ENCODE measurements around the gene RAB40C.

RAB40C gene

GRCh38 chr16:609316-609715 lies 19.4 kb downstream of the RAB40C start:
- H3K9ac ChIP-seq (ENCODE audit: low read depth, low read length, poor library complexity, severe bottlenecking), result no peak overlapping the region
- H3K27me3 ChIP-seq (ENCODE audit: insufficient read depth, low read length, poor library complexity, severe bottlenecking), result no peaks in the 10 kb centered on the region
- no peaks in the 10 kb centered on the region for H4K20me1 ChIP-seq (ENCODE audit: insufficient read depth, low read length, poor library complexity, severe bottlenecking)
- H3K36me3 ChIP-seq (ENCODE audit: insufficient read depth, low read length), result no peaks in the 10 kb centered on the region
- H3K79me2 ChIP-seq (ENCODE audit: insufficient read depth, low read length), result 0 out of 2 replicates have a peak, but pooled peaks cover 2% of the 10 kb centered on the region
- no peak overlapping the region for H2AFZ ChIP-seq (ENCODE audit: low read length)
- no peak overlapping the region for H3K4me3 ChIP-seq (ENCODE audit: low read length, poor library complexity, severe bottlenecking)
- no peak overlapping the region for H3K4me2 ChIP-seq (ENCODE audit: low read depth, low read length, poor library complexity, severe bottlenecking)
- no peaks in the 10 kb centered on the region for H3K9me3 ChIP-seq (ENCODE audit: insufficient read depth, low read depth, low read length)
- TF ChIP-seq, protein P1, sequence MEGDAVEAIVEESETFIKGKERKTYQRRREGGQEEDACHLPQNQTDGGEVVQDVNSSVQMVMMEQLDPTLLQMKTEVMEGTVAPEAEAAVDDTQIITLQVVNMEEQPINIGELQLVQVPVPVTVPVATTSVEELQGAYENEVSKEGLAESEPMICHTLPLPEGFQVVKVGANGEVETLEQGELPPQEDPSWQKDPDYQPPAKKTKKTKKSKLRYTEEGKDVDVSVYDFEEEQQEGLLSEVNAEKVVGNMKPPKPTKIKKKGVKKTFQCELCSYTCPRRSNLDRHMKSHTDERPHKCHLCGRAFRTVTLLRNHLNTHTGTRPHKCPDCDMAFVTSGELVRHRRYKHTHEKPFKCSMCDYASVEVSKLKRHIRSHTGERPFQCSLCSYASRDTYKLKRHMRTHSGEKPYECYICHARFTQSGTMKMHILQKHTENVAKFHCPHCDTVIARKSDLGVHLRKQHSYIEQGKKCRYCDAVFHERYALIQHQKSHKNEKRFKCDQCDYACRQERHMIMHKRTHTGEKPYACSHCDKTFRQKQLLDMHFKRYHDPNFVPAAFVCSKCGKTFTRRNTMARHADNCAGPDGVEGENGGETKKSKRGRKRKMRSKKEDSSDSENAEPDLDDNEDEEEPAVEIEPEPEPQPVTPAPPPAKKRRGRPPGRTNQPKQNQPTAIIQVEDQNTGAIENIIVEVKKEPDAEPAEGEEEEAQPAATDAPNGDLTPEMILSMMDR (conservative IDR thresholded peaks at IDR 0.05; ENCODE audit: low read length), result no peak
- no peak for TF ChIP-seq EZH2phosphoT487 (IDR thresholded peaks at IDR 0.05; ENCODE audit: borderline replicate concordance)
- H3F3A ChIP-seq (ENCODE audit: low read depth), result no peaks in the 10 kb centered on the region
- H3K4me1 ChIP-seq (ENCODE audit: insufficient read depth, low read length, poor library complexity, severe bottlenecking), result no peaks in the 10 kb centered on the region
- no peaks in the 10 kb centered on the region for H3K9me2 ChIP-seq (replicated peaks; ENCODE audit: low read depth, low read length)

- H3K4me2 ChIP-seq (ENCODE audit: low read depth, low read length, poor library complexity, severe bottlenecking), result no peak overlapping the region
- no peaks in the 10 kb centered on the region for H3K9me2 ChIP-seq (replicated peaks; ENCODE audit: low read depth, low read length)
- no peaks in the 10 kb centered on the region for H3F3A ChIP-seq (ENCODE audit: low read depth)
- no peaks in the 10 kb centered on the region for H4K20me1 ChIP-seq (ENCODE audit: insufficient read depth, low read length, poor library complexity, severe bottlenecking)
- H3K79me2 ChIP-seq (ENCODE audit: insufficient read depth, low read length), result 0 out of 2 replicates have a peak, but pooled peaks cover 2% of the 10 kb centered on the region
- H2AFZ ChIP-seq (ENCODE audit: low read length), result no peak overlapping the region
- no peak overlapping the region for H3K4me3 ChIP-seq (ENCODE audit: low read length, poor library complexity, severe bottlenecking)
- no peak overlapping the region for H3K9ac ChIP-seq (ENCODE audit: low read depth, low read length, poor library complexity, severe bottlenecking)
- H3K9me3 ChIP-seq (ENCODE audit: insufficient read depth, low read depth, low read length), result no peaks in the 10 kb centered on the region
- H3K4me1 ChIP-seq (ENCODE audit: insufficient read depth, low read length, poor library complexity, severe bottlenecking), result no peaks in the 10 kb centered on the region
- H3K27me3 ChIP-seq (ENCODE audit: insufficient read depth, low read length, poor library complexity, severe bottlenecking), result no peaks in the 10 kb centered on the region
- H3K36me3 ChIP-seq (ENCODE audit: insufficient read depth, low read length), result no peaks in the 10 kb centered on the region
- TF ChIP-seq EZH2phosphoT487 (IDR thresholded peaks at IDR 0.05; ENCODE audit: borderline replicate concordance), result no peak
- TF ChIP-seq, protein P1 (conservative IDR thresholded peaks at IDR 0.05; ENCODE audit: low read length), result no peak
Observed at GRCh38 chr16:609984-610383, 20.1 kb downstream of the RAB40C start.

GRCh38 chr16:610513-611381 lies 20.9 kb downstream of the RAB40C start:
- Histone ChIP-seq H3F3A (ENCODE audit: low read depth) (no peaks in the 10 kb centered on the region), H3K4me1 (ENCODE audit: insufficient read depth, low read length, poor library complexity, severe bottlenecking) (no peaks in the 10 kb centered on the region), H3K4me2 (ENCODE audit: low read depth, low read length, poor library complexity, severe bottlenecking) (no peak overlapping the region), H2AFZ (ENCODE audit: low read length) (no peak overlapping the region), H3K9ac (ENCODE audit: low read depth, low read length, poor library complexity, severe bottlenecking) (no peak overlapping the region), H3K4me3 (ENCODE audit: low read length, poor library complexity, severe bottlenecking) (no peak overlapping the region), H3K9me3 (ENCODE audit: insufficient read depth, low read depth, low read length) (no peaks in the 10 kb centered on the region), H3K9me2 (replicated peaks; ENCODE audit: low read depth, low read length) (no peaks in the 10 kb centered on the region), H3K36me3 (ENCODE audit: insufficient read depth, low read length) (no peaks in the 10 kb centered on the region), H3K79me2 (ENCODE audit: insufficient read depth, low read length) (0 out of 2 replicates have a peak, but pooled peaks cover 2% of the 10 kb centered on the region), H3K27me3 (ENCODE audit: insufficient read depth, low read length, poor library complexity, severe bottlenecking) (no peaks in the 10 kb centered on the region), H4K20me1 (ENCODE audit: insufficient read depth, low read length, poor library complexity, severe bottlenecking) (no peaks in the 10 kb centered on the region)
- TF ChIP-seq, protein P1 (conservative IDR thresholded peaks at IDR 0.05; ENCODE audit: low read length), result peak; percentile 61
- no peak for TF ChIP-seq EZH2phosphoT487 (IDR thresholded peaks at IDR 0.05; ENCODE audit: borderline replicate concordance)

All from Loucy (cell line).